ENCODE data around the gene SST.

The SST gene

DNA sequence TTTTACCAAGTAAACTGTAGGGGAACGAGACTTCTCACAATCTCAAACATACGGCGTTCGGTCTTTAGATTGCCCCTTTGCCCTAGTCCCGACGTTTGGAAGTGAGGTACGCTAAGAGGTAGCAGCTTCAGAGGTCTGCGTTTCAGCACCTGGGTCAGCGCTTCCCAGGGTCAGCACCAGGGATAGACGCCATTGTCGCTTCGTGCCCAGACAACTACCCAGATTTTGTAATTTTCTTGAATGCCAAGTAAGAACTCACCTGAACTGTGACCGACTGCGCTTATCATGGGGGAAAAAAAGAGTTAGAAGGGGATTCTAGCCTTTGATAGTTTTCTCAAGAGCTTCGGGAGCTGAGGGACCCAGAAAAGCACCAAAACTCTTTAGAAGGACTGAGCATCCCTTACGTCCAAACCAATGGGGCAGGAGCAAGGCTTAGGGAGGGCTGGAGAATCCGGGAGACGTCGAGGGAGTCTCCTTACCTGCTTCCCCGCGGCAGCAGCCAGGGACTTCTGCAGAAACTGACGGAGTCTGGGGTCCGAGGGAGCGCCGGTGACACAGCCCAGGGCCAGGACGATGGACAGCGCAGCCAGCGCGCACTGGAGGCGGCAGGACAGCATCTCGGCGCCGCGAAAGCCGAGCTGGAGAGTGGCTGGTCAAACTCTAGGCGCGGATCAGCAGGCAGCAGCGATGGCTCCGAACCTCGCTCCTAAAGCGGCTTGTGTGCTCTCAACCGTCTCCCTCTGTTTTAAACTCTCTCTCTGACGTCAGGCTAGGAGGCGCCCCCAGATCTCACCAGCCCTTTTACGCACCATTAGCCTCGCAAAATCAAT is at the start of gene SST:
Gene SST, minus strand, starts transcription at position 720 of the 830 bp plus-strand sequence. Its CDS starts 103 bp downstream, at position 617.
- peak in 7 of 56 donors; percentile 0 to 21 (median 3) for DNase-seq

DNA sequence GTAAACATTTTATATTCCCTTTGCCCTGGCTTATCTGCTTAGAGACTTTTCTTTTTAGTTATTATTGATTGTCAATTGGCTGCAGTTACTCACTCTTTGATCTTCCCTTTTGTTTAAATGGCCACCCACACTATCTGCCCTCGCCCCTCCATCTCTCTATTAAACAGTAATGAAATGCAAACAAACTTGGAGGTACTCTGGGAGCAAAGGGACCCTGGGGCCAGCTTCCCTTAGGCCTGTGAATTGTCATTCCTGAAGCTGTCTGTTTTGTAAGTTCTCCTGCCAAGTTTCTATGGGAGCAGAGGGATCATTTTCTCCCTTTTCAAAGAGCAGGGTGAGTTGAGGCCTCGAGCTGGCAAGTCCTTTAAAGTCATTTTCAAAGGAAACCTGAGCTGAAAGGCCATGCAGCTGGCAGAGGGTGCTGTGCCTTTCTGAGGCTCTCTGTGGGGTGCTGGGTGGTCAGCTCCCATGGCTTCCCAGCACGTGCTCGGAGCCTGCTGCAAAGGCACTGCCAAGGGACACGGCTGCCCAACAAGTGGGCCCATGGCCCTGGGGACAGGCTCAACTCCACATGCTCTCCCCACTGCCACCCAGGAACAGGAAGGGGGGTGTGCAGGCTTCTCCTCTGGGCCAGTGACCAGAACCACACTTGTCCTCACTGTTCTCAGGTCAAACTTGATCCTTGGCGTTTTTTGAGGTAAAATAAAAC is 49.6 kb upstream of the SST start:
- peak in 46 of 56 donors; percentile 8 to 77 (median 36) for DNase-seq

DNA sequence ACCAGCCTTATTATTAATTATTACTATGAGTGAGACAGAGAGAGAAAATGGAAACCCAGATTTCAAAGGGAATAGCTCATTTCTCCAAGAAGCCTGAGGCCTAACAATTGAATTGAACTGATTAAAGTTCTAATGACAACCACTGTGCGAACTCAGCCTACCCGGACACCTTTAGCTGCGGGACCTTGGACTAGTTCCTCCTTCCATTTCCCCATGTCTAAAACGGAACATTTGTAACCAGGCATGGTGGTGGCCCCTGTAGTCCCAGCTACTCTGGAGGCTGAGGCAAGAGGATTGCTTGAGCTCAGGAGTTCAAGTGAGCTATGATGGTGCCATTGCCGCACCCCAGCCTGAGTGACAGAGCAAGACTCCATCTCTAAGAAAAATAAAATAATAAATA is 48.6 kb upstream of the SST start:
- DNase-seq: no peak

DNA sequence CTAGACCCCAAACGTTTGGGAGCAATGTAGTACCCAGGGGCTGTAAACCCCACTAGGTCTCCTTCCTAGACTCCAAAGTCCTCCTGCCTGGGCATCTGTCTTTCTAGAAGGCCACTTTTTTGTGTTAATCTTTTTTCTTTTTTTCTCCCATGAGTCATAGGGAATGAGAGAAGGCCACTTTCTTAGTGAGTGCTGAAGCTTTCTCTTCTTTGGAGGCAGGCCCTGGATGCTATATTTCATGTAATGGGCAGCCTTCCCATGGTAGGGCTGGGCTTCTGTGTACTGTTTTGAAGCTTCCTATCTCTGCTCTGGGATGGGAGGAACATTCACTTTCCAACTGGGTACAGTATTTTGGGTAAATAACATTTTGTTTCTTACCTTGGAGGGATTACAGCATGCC is 47.4 kb upstream of the SST start:
- no peak for DNase-seq

DNA sequence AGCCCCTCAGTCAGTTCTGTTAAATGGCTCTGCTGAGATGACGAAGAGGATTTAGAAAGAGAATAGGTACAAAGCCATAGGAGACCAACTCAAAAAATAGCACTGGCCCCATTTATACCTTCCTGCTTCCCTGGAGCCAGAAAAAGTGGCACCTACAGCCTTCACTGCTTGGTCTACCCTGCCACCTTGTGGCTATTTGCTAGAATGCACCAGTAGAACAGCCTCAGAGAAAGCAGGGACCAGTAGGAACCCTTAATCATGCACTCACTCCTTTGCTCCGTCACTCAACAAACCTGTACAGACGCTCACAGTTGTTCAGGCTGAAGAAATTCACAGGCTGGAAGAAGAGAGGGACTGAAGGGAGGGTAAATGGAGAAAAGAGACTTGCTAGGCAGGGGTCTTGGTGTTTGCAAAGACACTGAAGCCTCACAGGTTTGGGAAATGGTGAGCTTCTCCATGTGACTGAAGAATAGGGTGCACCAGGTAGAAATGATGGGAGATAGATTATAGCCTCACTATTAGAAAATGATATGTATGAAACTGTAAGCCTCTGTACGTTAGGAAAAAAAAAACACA is 44.3 kb upstream of the SST start:
- DNase-seq: peak in 49 of 56 donors; percentile 10 to 84 (median 41)

- DNase-seq: no peak
Observed at GRCh38 chr3:187713504-187713903, 43.3 kb upstream of the SST start.

DNA sequence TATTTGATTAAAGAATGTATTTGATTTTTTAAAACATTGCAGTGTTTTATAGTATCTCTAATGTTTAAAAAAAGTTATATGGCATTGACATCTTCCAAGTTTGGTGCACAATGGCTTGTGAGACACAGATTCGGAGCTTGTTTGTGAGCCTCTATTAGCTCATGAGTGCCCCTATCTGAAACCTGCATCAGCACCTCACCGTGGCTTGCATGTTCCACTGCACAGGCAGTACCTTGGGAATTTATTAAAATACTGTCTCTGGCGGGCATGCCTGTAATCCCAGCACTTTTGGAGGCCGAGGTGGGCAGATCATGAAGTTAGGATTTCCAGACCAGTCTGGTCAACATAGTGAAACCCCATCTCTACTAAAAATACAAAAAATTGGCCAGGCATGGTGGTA is 39.0 kb upstream of the SST start:
- no peak for DNase-seq

- no peak for DNase-seq
Observed at GRCh38 chr3:187708696-187709095, 38.5 kb upstream of the SST start.

DNA sequence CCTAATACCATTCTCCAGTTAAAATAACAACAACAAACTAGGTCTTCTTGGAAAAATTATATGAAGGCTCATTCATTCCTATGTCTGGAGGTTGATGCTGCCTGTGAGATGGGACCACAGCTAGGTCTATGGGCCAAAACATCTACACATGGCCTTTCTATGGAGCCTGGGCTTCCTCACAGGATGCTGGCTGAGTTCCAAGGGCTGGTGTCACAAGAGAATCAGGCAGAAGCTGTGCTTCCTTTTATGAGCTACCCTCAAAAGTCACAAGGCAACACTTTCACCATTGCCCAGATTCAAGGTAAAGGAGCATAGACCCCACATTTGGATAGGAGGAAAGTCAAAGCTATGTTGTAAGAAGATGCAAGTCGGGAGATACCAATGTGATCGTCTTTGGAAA is 36.8 kb upstream of the SST start:
- peak in 1 of 56 donors; percentile 13 for DNase-seq

- no peak for DNase-seq
Observed at GRCh38 chr3:187705164-187705563, 35.0 kb upstream of the SST start.

DNA sequence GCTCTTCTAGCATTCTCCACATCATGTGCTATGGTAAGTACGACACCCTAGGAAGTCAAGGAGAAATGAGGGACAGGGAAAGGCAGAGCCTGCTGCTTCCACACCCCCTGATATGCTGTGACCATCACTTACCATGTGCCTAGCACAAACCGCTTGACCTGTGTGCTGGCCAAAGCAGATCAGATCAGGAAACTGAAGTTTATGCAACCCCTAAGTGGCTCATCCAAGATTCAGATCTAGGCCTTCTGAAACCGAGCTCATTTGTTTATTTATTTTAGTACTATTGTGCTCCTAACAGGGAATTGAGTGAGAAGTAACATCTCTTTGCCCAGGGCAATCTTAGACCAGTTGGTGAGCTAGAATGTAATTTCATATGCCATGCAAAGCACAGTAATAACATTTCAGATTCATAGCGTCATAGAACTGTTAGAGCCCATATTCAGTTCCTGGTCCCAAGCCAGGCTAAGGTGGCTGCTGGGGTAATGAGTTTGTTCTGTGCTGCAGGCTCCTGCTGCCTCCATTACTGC is 32.4 kb upstream of the SST start, which contains the start of gene RTP2:
Gene RTP2, minus strand, starts transcription at position 51 of the 527 bp plus-strand sequence. CDS start 429 bp downstream, outside the sequence.
- no peak for DNase-seq

GRCh38 chr3:187700249-187700648 is 30.1 kb upstream of the SST start:
- no peak for DNase-seq

DNA sequence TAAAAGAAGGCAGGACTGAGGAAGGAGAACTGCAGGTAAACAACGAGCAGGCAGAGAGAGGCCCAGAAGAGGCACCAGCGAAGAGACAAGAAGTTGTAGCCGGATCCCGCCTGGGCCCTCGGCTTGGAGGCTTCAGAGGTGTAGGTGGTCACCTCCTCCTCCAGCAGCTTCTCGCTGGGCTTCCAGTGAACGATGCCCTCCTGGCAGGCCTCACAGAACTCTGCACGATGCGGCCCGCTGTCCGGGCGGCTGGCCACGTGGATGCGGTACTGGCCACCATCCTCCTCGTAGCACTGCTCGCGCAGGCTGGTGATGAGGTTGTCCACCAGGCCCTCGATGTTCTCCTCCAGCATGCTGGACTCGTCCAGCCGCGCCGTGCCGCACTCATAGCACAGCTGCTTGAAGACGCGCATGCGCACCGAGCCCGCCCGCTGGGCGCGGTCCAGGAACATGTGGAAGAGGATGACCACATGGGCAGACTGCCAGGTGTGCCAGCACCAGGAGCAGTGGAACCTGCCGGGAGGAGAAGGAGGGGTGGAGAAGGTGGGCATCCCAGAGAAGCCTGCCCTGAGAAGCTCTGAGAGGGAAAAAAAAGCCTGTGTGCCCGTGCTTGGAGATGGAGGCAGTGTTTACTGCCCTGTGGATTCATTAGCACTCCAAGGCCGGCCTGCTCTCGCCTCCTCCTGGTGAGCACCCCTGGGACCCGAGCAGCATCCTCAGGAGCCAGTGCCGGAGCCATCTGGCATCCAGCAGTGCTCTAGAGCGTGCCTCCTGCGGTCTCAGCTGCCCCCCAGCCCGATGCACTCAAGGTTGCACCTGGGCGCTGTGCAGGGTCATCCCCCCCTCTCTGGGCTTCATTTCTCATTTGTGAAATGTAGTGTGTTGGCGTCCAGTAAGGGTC is 28.6 kb upstream of the SST start:
- DNase-seq: no peak

- no peak for DNase-seq
Observed at GRCh38 chr3:187696021-187696420, 25.8 kb upstream of the SST start.

DNA sequence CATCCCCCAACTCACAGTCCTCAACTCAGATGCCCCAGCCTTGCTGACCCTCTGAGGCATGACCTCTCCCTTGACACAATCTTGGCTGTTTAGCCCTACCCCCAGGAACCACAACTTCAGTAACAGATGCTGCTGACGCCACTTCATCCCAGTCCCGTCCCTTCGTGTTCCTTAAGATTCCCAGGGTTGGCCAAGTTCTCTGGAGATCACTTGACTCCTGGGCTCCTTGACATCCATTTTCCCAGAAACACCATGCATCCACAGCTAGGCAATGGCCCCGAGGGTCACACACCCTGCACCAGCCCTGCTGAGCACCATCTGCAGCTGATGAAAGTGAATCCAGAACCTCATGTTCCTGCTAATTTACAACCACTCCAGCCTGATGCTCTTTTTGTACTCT is 25.3 kb upstream of the SST start:
- no peak for DNase-seq

DNA sequence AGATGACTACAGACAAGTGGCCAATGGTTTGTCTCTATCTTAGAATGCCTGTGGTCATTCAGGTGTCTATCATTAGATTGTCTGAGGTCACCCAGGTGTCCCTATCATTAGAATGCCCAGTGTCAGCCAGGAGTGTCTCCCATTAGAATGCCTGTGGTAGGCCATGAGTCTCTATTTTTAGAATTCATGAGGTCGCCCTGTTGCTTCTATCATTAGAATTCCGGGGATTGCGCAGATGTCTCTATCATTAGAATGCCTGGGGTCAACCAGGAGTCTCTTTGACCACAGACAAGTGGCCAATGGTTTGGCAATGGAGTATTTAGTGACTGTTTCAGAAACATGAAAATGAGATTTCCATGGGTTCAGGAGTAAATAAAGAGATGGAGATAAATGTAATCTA is 24.6 kb upstream of the SST start:
- no peak for DNase-seq

- no peak for DNase-seq
Observed at GRCh38 chr3:187693431-187693830, 23.2 kb upstream of the SST start.

- no peak for DNase-seq
Observed at GRCh38 chr3:187689984-187690383, 19.8 kb upstream of the SST start.

DNA sequence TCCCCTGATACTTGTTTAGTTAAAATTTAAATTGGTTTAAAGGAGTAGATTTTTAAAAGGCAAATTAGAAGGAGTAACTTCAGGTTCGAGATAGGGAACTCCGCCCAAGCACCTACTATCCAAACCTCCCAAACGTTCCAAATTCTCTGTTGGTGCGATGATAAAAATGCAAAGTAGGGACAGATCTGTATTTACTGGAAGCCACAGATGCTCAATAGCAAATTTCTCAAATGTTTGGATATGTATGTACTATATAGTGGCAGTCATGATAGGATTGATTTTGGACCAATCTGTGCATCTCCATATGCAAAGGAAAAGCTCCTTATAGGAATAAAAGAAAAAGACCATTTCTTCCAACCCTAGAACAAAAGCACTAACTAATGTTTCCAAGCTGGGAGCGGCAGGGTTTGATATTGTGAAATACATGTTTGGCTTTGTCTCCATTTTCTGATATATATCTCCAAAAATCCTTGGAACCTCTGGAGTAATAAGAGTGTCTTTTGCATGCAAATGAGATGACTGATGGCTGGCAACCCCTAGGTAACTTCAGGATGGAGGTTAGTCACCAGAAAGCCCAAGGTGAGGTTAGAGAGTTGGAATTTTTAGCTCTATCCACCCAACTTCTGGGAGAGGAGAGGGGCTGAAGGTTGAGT is 16.6 kb upstream of the SST start:
- no peak for DNase-seq

DNA sequence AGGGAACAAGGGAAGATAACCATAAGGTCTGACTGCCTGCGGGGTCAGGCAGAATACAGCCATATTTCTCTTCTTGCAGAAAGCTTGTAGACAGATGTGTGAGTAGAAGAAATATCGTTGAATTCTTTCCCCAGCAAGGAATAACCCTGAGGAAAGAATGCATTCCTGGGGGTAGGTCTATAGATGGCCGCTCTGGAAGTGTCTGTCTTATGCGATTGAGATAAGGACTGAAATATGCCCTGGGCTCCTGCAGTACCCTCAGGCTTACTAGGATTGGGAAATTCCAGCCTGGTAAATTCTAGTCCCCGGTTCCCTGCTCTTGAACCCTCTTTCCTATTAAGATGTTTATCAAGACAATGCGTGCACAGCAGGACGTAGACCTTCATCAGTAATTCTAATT is 15.8 kb upstream of the SST start:
- no peak for DNase-seq

Measured in nucleus accumbens (tissue), 56 donors.